ENCODE results near the gene MRPL50.
"Not testable (repeated sequence)": the region's sequence is repeated elsewhere in the genome, so short reads cannot be mapped to it uniquely, and the experiment has no call there.

MRPL50 gene

DNA sequence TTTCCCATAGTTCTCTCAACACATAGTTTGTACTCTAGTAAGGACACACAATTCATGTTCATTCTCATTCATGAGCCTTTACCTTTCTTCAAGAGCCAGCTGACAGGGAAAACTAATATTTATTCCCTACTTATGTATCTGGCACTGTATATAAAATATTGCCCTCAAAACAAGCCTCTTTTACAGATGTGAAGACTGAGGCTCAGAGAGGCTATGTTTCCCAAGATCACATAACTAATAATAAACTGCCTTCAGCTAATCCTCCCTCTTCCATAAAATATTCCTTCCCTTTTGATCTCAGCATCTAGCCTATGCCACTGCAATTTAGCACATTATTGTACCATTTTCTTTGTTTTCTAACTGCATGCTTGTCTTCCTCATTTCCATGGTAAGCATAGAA is 19.0 kb upstream of the MRPL50 start:
- no peak for DNase-seq

DNA sequence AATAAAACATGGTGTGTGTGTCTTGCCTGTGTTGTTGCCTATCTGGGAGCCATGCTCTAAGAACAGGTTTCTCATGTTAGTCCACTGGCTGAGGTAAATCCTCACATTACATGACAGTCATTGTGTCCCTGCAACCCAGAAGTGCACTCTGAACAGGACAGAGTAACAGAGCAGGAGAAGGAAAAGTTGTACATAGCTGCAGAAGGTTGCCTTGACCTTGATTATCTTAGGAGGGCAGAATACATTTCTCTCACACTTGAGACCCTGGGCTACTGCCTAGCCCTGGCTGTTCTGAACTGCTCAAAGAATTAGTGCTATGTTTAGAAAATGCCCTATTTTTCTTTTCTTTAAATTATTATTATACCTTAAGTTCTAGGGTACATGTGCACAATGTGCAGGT is 17.2 kb upstream of the MRPL50 start:
- no peak for DNase-seq

DNA sequence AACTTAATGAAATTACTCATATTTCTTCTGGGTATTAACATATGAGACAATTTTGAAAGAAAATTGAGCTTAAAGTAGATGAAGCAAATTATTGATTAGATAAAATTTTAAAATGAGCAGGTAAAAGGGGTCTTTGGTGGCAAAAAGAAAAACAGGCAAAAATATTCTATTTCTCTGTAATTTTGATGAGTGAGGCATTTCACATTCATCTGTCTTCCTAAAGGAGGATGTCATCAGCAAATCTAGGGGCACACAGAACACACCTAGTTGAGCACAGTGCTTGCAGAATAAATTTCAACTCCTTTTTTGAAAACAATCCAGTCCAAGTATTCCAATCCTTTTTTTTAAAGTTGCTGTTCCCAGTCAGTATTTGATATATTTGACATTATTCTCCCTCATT is 16.4 kb upstream of the MRPL50 start:
- DNase-seq = no peak

DNA sequence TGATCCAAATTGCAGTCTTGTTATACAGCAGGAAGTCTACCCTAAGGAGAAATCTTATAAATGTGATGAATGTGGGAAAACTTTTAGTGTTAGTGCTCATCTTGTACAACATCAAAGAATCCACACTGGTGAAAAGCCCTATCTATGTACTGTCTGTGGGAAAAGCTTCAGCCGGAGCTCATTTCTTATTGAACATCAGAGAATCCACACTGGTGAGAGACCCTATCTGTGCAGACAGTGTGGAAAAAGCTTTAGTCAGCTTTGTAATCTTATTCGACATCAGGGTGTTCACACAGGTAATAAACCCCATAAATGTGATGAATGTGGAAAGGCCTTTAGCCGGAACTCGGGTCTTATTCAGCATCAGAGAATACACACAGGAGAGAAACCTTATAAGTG is 10.7 kb upstream of the MRPL50 start:
- DNase-seq = no peak

DNA sequence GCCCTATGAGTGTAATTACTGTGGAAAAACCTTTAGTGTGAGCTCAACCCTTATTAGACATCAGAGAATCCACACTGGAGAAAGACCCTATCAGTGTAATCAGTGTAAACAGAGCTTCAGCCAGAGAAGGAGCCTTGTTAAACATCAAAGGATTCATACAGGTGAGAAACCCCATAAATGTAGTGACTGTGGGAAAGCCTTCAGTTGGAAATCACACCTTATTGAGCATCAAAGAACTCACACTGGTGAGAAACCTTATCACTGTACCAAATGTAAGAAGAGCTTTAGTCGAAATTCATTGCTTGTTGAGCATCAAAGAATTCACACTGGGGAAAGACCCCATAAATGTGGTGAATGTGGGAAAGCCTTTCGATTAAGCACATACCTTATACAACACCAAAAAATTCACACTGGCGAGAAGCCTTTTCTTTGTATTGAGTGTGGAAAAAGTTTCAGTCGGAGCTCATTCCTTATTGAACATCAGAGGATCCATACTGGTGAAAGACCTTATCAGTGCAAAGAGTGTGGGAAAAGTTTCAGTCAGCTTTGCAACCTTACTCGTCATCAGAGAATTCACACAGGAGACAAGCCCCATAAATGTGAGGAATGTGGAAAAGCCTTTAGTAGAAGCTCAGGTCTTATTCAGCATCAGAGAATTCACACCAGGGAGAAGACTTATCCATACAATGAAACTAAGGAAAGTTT is 10.1 kb upstream of the MRPL50 start:
- no peak for DNase-seq

DNA sequence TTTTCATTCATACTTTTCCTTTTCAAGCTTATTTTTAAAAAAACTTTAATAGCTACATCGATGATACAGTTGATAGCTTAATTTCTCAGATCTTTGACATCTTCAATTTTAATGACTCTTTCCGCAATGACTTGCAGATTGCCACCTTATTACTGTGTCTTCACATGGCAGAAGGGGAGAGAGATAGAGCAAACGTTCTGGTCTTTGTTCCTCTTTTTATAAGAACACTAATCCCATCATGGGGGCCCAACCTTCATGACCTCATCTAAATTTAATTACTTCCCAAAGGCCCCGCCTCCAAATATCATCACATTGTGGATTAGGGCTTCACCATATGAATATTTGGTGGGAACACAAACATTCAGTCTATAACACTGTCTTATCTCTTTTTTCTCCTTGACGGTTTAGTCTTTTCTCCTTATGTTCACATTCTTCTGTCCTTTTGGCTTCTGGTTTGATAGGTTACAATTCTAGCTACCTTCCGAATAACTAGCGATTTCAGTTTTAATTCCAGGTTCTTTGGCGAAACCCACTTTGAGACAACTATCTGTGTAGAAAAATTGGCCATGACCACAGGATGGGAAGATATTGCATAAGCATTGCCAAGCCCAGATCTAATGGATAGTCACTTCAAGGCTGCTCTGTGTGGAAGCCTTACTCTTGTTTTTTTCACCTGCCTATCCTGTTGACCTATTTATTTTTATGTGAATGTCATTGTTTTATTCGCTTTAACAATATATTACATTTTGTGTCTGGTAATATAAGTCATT is 5.3 kb upstream of the MRPL50 start:
- DNase-seq = no peak

DNA sequence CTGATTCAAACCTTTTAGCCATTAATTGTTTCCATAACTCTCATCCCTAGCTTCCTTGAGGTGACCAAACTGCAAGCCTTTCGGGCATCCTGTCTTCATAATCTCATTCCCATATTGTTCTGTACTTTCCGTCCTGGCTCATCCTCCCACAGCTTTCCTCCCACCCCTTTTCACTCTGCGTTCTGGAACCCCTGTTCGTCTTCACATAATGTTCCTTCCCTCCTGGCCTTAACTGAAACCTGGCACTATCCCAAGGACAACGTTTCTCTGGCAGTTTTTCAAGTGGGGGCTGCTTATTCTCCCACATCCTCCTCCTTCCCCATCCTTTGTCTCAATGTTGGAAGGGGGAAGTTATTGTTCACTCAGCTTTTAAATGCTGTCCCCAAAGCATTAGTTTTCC is 1.7 kb upstream of the MRPL50 start:
- no peak for DNase-seq

DNA sequence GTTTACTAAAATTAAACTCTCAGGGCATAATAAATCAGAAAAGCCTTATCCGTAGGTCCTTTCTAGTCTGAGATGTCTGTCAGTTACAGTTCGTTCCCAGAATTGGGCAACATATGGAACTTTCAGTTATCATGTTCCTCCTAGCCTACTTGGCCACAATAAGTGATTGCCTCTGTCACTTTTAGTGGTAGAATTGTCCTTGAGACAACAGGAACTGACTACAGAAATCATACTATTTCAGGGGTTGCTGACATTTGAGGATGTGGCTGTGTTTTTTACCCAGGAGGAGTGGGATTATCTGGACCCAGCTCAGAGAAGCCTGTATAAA is 1.2 kb upstream of the MRPL50 start:
- peak in 1 of 5 donors; percentile 3 for DNase-seq

DNA sequence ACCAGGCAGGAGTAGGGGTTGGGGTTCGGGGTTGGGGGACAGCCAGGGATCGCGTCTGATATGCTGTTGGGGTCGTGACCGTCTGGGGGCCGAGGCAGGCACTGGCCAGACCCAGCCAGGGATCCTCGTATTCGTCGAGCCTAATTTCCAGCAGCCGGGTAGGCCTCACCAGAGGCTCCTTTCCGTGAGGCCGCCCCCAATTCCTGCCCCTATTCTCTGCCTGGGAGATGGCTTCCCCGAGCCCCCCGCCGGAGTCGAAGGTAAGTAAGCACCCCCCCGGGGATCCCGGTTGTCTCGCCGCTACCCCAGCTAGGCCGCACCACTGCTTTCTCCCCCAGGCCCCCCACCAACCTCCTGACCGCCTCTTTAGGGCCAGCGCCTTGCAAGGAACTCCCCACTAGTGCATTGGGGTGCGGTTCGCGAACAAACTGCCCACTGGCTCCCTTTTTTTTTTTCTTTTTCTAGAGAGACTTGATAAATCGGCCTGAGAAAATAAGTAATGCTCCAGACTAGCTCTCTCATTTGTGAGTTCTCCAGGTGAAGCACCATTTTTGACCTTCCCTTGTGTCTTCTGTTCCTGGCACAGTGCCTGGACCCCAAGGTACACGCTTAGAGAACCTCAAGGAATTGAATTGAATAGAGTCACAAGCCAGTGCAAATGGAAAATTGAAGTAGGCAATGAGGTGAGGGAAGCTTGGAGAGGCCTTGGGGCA is 668 bp upstream of the MRPL50 start:
- peak in 1 of 5 donors; percentile 7 for DNase-seq

DNA sequence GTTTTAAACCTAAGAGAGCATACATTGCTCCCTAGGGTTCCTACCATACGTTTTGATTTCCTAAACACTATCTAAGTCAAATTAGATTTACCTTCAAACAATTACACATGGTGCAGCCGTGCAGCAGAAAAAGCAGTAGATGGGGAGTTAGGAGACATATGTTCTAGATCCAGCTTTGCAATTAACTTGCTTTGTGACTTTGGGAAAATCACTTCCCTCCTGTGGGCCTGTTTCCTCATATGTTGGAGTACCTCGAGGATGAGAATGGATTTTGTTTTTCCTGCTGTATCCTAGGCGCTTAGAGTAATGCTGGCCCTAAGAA is 711 bp downstream of the MRPL50 start:
- DNase-seq = no peak

DNA sequence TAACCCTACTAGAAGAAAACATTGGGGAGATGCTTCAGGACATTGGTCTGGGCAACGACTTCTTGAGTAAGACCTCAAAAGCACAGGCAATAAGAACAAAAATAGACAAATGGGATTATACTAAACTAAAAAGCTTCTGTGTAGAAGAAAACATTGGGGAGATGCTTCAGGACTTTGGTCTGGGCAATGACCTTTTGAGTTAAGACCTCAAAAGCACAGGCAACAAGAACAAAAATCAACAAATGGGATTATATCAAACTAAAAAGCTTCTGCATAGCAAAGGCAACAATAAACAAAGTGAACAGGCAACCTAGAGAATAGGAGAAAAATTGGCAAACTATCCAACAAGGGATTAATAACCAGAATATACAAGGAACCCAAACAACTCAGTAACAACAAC is 3.7 kb downstream of the MRPL50 start:
- no peak for DNase-seq

DNA sequence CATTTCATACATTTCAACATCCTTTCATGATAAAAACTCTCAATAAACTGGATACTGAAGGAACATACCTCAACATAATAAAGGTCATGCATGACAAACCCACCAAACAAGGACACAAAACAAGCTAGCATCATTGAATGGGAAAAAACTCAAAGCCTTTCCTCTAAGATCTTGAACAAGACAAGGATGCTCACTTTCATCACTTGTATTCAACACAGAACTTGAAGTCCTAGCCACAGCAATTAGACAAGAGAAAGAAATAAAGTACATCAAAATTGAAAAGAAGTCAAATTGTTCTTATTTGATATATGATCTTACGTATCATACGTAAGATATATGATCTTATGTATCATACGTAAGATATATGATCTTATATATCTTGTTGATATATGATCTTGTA is 5.3 kb downstream of the MRPL50 start:
- DNase-seq = no peak

DNA sequence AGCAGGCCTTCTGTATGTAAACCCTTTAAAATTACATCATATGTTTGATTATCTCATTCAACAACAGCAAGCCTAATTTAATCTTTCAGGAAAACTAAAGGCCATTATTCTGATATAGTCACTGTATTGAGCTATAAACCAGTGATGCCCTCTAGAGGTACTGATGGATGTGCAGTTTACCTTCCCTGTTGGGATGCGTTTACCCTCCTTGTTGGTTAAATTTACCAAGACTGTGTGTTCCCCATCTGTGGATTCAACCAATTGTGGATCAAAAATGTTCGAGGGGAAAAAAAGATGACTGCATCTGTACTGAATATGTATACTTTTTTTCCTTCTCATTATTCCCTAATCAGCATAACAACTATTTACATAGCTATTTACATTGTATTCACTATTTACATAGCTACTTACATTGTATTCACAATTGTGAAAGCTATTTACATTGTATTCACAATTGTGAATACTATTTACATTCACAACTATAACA is 9.9 kb downstream of the MRPL50 start:
- DNase-seq = no peak

DNA sequence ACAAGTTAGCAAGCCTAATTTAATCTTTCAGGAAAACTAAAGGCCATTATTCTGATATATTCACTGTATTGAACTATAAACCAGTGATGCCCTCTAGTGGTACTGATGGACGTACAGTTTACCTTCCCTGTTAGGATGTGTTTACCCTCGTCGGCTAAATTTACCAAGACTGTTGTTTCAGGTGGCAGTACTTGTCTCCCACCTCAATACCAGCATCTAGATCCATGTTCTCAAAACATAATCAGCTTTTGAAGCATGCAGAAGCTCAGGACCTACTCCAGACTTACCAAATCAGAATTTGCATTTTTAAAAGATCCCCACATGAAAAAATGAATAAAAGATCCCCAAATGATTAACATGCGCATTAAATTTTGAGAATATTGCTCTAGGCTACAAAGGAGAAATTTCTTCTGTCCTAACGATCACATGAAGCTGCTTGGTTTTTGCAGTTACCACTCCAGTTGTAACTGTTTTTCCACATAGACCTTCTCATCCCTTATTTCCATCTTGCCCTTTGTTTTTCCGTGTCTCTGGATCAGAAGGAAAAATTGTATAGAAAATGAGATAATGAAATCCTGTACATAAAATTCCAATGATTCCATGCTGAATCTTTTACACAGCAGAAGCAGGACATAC is 10.4 kb downstream of the MRPL50 start:
- peak in 1 of 5 donors; percentile 13 for DNase-seq

DNA sequence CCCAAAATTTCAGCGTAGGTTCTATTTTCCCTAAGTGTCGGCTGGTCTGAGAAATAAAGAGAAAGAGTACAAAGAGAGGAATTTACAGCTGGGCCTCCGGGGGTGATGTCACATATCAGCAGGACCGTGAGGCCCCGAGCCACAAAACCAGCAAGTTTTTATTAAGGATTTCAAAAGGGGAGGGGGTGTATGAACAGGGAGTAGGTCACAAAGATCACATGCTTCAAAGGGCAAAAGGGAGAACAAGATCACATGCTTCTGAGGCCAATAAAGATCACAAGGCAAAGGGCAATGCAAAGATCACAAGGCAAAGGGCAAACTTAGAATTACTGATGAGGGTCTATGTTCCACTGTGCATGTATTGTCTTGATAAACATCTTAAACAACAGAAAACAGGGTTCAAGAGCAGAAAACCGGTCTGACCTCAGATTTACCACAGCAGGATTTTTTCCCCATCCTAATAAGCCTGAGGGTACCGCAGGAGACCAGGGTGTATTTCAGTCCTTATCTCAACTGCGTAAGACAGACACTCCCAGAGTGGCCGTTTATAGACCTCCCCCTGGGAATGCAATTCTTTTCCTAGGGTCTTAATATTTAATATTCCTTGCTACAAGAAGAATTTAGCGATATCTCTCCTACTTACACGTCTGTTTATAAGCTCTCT is 13.4 kb downstream of the MRPL50 start, which contains the start of gene BAAT:
Gene BAAT, minus strand, starts transcription at position 134 of the 664 bp plus-strand sequence. CDS start 13,602 bp downstream, outside the sequence.
- DNase-seq = not testable (repeated sequence)

DNA sequence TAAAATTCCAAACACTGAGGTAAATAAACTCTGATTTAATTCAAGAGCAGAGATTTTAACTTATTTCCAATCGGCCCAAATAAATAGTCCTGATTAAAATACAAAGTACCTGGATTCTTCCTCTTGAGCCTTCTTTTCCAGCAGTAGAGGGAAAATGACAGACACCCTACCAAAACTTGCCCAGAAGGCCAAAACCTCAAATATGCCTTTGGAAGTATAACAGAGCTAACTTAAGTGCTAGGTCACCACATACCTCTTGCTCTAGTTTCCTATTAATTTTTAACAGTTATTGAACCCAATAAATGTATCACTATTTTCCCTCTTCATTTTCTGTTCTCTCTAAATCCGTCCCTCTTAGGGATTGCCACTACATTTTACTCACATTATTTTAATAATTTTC is 15.1 kb downstream of the MRPL50 start:
- no peak for DNase-seq

DNA sequence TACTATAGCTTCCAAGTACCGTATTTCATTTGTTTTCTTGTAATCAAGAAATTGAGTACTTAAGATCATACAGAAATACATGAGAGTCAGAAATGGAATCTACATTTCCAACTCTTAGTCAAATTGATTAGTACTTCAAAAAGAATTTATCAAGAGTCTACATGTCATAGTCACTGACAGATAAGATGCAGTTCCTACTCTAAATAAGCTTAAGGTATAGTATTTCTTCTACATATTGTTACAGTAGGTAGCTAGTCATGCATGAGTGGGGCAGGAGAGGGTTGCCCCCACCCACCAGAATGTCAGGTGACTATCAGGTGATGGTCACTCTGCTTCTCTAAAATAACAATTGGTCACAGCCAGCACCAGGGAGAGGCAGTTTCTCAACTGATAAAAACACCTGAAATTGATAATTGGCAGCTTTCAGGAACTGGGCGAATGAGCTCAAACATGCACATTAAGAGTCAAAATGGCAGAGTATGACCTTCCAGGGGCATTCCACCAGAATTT is 16.5 kb downstream of the MRPL50 start:
- DNase-seq = no peak

DNA sequence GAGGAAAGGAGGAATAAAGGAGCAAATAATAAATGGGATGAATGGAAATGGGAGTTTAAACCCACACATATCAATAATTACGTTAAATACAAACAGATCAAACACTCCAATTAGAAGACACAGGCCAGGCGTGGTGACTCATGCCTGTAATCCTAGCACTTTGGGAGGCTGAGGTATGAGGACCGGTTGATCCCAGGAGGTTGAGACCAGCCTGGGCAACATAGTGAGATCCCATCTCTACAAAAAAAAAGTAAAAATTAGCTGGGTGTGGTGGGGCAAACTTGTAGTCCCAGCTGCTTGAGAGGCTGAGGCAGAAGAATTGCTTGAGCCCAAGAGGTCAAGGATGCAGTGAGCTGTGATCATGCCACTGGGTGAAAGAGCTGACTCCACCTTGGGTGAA is 17.3 kb downstream of the MRPL50 start:
- DNase-seq = no peak

DNA sequence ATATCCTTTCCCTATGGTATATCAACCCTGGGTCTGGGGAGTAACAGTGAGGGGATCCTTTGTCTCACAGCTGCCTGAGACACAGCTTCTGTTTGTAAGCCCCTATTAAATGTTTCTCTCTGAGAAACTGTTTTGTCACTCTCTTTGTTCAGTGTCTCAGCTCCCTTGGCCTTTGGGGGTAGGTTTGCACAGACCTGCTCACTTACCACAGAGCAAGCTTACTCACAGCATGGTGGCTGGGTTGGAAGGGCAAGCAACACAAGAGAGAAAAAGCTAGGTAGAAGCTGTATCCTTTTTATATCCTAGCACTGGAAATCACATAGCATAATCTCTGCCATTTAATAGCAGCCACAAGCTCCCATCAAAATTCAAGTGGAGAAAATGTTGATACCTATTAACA is 18.1 kb downstream of the MRPL50 start:
- no peak for DNase-seq

DNA sequence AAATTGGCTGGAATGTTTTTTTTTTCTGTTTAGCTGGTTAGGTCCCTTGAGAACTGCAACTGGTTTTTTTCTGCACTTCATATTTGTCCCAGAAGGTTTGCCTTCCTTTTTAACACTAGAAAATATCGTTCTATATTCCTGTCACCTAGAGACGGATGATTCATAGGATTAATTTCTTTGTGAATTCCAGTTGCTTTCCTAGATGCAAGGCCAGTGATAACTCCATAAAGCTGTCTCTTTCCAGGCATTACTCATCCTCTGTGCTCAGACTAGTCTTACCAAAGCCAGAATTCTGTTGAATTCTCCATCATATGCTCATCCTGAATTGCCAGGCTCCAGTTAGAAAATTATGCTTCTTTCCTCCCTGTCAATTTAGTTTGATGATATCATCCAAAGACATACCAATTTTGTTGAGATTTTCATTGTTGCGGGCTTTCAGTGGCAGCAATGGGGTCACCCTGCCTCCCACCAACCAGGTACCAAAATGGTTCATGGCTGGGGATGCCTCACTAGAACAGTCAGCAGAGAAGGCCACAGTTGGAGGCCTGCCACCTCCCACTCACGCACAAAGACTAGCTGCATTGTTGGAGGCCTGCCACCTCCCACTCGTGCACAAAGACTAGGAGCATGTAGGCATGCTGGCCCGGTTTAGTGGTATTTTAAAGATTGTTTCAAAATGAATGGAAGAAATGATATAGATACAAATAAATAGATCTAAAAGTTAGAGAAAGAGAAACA is 22.1 kb downstream of the MRPL50 start:
- no peak for DNase-seq

DNA sequence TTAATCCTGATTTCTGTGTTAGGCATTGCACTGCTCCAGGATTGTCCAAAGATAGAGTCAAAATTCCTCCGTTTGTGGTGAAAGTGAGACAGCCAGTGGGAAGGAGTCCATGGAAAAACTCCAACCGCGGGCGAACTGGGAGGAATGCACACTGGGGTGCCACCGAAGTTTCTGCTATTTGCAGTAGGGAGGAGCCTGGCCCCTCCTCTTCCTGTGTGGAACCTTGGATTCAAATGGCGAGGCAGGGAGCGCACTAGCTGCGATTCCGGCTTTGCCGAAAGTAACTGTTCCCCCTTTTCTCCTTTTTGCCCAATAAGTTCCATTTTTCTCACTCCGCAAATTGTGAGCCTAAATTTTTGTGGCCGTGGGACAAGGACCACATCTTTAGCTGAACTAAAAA is 22.9 kb downstream of the MRPL50 start:
- DNase-seq = no peak
